Pericardium fibroblast (primary cell): Measurements from ENCODE around the gene RFTN2. TPM values are rescaled to one million over a fixed set of nuclear protein-coding genes. Genes with fewer than 3 reads are reported as not detected.

Experiments
- total RNA-seq: library from RNA; depleted of rRNA; stranded (reverse); fragments of >200 nt; gene quantifications from 2 replicates; pipeline ENCODE4 v1.2.3, GENCODE V29; 2015

Gene RFTN2
- 9.8 and 23.0 TPM in 2 replicates for total RNA-seq

DNA sequence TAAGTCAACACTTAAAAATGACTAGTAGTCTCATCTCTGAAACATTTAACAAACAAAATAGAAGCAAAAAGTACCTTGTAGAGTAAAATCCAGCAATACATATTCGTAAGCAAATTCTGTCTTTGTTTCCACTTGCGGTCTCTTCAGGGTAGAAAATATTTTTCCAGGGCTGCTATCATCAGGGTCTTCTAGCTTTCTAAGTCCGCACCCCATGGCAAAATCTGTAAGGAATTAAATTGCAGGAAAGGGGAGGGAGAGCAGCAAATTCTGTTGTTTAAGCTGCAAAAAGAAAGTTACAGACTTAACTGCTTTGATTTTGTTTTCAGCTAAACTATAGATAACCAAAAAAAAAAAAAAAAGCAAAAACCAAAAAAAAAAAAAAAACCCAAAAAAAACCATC is at the start of gene RFTN2:
Gene RFTN2, minus strand, starts transcription at position 342 of the 400 bp plus-strand sequence. Its CDS starts 129 bp downstream, at position 213.

GRCh38 chr2:197705121-197705911 is 29.9 kb upstream of the RFTN2 start, which contains the start of gene MARS2:
TSS of gene MARS2 (plus strand) at chr2:197705369. CDS start at chr2:197705406, 37 bp downstream.

Other genes starting within 250 kb of the RFTN2 start
- gene SF3B1, start 240.6 kb downstream of the RFTN2 start, total RNA-seq = 100 and 131 TPM in 2 replicates
- 23.8 and 28.1 TPM in 2 replicates for gene COQ10B, start 222.0 kb downstream of the RFTN2 start, total RNA-seq
- 124 TPM in 2 replicates for gene HSPD1, start 175.7 kb downstream of the RFTN2 start, total RNA-seq
- 90.8 and 92.7 TPM in 2 replicates for gene HSPE1, start 175.2 kb downstream of the RFTN2 start, total RNA-seq
- gene MOB4, start 159.5 kb downstream of the RFTN2 start, total RNA-seq = 7.8 and 34.2 TPM in 2 replicates
- 3.2 and 4.3 TPM in 2 replicates for gene MARS2, start 29.8 kb upstream of the RFTN2 start, total RNA-seq
- not detected in 2 replicates for gene BOLL, start 109.7 kb upstream of the RFTN2 start, total RNA-seq
- 5.8 and 5.9 TPM in 2 replicates for gene PLCL1, start 129.0 kb upstream of the RFTN2 start, total RNA-seq